Measurements from ENCODE around the gene KCNAB2.

- TF ChIP-seq CTCF (IDR thresholded peaks at IDR 0.05; ENCODE audit: low read depth, low read length): no peak
- TF ChIP-seq EZH2phosphoT487 (IDR thresholded peaks at IDR 0.05; ENCODE audit: low read depth): no peak
These were observed 15.0 kb upstream of the KCNAB2 start for GRCh38 chr1:6030547-6031261.

Measured in OCI-LY3 (cell line).